Measurements from ENCODE around the gene NR2F1.

Gene NR2F1

DNA sequence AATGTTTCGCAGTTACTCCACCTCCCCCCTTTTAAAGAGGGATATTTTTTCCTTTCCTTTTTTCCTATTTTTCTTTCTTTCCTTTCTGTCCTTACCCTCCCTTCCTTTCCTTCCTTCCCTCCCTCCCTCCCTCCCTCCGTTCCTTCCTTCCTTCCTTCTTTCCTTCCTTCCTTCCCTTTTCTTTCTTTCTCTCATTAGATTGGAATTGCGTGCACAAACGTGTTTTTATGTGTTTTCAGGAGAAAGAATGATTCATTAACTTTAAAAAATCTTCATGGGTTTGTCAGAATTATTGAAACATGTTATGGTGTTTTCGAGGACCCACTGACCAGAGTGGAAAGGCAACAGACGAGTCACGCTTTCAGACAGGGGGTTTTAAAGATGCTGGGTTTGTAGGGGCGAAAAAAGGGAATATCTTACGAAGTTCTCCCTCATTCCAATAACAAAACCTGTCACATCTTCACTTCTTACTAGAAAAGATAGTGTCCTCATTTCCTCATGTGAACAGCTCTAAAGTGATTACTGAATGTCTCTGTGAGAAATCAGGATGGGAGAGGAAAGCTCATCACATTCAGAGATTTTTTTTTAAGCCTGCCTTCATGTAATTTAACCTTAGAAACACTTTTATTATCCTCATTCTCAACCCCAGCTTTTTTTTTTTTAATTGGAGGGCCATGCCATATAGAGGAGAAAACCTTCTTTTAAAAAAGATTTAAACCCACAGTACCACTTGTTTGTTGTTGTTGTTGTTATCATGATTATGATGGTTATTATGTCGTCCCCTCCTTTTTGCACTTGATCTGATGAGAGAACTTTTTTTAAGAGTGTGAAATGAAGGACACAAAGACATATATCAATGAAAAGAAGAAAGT is 21.9 kb downstream of the NR2F1 start:
- no peak for DNase-seq

DNA sequence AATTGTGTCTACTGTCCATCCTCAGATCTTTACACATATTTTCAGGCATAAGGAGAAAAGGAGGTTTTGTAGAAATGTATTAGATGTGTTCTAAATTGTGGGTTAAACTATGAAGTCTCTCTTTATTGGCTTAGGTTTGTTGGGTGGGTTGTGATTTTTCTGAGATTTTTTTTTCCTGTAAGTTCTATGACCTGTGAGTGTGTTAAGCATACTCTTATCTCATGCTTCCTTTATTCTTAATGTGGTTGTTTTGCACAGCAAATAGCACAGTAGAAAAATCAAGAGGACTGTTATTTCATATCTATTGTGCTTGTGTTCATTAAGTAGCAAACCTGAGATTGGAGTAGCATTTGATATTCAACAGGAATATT is 23.3 kb downstream of the NR2F1 start:
- DNase-seq: no peak

DNA sequence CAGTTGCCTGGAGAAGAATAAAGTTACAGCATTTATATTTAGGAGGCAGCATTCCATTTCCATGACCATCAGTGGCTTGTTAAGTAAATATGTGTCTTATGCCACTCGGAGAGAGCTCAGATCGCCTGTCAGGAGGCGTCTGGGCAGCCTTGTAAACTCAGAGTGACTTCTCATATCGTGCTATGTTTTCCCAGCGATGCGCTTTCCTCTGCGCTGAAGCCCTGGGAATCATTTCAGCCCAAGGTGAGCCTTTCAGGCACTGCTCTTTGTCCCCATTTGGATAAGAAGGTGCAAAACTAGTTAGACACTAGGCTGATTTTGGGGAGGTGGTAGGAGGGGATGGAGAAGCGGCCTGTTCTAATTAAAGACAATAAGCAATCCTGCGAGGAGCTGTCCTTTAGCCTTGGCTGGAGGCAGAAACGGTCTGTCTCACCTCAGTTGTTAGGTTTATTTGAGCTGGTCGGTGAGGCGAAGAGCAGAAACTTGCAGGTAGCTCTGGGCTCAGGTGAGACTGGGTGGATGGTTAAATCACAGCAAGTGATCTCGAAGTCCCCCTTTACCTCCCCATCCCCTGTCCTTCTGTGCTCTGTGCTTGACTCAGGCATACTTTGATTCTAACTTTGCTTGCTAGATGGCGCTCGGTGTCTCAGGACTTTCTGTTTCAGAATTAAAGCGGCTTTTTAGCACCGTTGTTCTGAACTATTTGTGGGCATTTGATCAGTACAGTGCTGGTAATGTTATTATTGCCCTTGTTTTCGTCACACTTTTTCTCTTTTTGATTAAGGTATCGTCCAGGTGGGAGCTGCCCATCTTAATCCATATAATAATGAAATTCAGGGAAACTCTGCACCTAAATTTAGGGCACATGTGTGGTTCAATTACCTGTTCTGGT is 24.6 kb downstream of the NR2F1 start:
- DNase-seq: no peak

DNA sequence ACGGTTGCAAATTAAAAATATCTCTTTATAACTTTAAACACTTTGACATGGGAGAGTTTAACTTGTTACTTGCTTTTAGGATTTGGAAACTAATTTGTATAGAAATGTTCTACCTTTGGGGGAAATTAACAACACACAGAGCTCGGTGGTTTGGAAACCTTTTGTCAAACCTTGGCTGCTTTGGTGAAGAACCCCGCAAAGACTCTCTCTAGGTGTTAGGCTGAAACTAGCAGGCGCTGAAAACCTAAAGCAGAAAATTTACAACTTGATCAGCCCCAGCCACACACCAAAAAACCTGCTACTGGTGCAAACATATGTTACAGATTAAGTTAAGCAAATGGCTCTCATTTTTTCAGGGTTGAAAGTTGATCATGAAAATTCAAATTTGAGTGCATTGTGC is 25.8 kb downstream of the NR2F1 start:
- DNase-seq: no peak

DNA sequence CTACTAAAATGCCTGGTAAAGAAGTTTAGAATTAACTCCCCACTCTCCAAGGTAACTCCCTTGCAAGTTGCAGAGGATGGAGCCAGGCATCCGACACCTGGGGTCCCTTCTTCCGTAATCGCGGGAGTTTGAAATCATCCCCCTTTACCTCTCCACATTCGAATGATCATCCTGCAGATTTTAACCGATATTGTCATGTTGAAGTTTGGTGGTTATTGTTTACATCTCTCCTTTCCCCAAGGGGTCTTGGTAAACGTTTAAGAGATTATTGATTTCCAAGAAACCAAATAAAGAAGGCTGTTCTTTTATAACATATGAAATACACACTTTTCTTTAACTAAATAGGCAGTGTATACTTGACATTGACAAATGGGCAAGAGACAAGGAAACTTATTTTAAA is 26.7 kb downstream of the NR2F1 start:
- DNase-seq: no peak

DNA sequence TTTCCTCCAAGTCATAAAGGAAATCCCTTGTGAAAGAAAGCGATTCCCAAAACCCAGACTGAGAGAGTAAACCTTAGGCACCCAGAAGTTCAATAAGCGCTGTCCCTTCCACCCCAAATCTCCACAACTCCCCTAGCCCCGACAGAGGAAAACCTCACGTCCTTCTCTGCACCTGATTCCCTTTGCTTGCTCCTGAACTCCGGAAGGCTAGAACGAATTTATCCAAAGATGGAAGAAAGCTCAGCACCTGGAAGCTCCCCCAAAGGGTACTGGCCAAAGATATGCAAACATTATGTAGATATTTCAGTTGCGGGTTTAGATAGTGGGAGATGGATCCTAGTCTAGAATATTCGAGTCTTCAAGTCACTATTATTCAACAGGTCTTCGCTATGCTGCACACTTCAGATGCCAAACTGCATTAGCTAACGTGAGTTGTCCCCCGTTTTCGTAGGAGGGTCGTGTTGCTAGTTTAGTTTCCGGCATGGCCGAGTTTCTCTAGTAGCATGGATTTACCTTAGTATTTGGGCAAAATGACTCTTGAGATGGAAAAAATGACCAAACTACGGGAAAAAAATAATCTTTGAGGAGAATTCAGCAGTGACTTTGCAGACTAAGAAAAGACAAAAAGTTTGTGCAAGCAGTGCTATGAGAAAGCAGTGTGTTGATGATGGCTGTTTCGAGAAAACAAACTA is 27.7 kb downstream of the NR2F1 start:
- no peak for DNase-seq

DNA sequence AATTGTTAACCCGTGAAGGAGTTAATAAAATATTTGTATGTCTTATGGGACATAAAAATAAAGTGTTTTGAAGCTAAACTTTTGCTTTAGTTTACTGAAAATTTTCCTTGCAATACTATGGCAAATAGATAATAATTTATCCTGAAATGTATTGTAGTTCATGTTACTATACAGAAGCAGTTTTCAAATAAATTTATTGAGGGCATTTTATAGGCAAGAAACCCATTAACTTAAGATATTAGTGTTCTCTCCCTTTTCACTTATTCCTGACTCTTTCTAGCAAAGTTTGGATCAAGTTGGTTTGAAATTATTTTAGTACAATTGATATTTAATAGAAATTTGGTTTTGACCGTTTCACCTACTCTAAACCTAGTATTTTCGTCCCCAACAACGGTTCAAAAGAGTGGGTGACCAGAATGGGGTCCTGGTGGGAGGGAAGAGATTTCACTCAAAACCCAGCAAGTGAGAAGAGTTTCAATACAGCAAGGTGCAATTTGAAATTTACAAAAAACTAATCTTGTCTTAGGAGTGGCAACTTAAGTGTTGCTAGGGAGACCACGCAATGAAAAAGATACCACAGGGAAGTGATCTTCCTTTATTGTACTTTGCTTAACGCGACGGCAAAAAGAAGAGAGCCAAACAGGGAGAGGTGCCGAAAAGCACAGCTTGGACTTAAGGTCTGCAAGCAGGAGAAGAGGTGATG is 28.4 kb downstream of the NR2F1 start:
- DNase-seq: no peak

DNA sequence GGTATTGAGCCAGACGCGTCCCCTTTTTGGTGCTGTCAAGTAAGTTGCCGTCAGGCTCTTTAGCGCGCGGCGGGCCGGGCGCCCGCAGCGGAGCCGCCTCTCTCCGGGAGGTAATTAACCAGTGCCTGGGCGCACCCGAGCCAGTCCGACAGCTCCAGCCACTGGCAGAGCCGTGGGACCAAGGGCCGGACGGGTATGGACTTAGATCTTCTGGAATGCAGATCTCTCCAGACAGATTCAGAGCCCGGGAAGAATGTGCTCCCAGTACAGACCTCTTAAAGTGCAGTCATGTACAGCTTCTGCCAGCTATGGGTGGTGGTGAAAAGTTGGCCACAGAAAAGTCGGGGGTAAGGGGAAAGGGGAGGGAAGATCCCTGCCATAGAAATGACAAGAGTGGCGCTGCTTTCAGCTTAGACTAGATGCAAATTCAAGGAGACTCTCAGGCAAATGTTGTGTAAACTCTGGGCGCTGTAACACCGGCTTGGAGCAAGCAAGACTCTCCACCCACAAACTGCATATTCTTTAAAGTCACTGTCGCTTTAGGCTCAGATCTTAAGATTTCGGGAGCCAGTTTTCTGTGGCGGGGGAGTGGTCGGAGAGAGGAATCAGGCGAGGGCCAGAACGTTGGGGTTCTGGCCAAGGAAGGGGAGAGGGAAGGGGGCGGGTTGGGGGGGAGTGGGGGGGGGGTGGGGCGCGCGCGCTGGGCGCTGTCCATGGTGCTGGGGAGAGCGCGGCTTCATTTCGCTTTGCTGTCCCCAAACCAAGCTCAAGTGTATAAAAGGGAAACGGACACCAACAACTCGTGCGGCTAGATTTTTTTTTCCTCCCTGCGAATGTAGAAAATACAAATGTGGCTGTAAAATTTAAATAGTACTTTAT is 29.2 kb downstream of the NR2F1 start:
- DNase-seq: no peak

DNA sequence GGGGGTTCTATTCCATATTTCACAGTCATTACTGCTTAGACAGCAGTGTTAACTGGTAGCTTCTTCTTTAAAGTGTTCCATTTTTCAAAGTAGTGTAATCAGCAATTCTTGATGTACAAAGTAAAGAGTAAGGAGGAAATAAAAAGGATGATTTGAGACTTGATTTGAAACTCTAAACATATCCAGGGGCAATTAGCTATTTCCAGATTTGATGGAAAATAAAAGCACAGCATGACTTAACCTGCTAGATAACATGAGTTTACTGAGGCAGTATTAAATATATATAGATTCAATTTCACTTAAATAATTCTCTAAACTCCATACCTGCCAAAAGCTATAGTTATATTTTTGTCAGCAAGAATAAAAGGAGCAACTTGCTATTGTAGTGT is 29.8 kb downstream of the NR2F1 start:
- no peak for DNase-seq

DNA sequence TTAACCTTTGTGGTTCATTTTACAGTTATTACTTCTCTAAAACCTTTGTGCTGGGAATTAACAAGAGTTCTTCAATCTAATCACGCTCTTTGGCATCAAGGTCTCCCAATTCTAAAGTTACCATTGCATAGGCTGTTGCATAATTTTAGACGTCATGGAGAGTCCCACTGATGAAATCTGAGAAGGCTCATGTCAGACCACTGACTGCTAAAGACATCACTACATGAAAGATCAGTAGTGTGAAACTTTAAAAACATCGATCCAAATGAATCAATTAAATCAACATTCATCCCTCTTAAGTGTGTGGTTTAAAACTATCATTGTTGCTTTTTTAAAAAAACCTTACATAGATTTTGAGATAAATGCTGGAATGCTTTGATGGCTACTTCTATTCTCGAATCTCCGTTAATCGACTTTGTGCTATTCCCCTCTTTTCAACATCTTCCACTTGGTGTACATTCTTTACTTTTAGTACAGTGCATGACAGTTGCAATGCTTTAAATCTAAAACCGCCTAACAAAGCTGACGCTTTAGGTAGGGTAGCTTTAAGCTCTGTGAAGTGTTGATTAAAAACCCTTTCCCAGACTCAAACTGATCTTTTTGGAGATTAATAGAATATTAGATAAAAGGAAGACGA is 33.6 kb downstream of the NR2F1 start:
- no peak for DNase-seq

DNA sequence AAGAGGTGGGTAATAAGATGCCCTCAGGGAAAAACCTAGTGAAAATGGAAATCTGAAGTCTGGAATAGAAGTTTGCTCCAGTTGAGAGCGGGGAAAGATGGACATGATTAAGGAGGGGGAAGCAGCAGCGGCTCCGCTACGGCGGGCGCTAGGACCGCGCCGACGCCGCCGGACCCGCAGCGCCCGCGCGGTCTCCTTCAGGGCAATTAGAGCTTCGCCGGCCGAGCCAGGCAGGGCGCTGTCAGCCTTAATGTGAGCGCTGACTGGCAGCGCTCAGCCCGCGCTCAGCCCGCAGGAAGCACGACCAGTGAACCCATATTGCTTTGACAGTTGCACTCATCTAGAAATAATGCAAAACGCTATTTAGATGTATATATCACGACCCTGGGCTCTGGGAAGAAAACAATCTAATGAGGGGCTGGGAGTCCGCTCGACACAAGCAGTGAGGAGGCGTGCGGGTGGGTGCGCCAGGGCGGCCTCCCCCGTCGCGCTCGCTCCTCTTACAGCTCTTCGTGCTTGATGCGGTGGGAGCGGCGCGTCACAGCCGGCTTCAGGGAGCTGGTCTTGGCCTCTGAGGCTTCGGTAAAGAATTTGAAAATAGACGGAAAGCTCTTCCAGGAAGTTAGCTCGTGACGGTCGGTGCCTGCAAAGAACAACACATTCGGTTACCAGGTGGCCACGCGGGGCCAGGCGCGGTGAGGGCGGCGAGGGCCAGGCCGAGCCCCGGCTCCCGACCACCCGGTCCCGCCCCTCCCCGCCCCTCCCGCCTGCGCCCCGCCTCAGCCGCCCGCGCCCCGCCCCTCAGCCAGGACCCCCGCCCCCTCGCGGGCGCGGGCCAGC is 37.7 kb downstream of the NR2F1 start:
- peak; percentile 56 for DNase-seq

DNA sequence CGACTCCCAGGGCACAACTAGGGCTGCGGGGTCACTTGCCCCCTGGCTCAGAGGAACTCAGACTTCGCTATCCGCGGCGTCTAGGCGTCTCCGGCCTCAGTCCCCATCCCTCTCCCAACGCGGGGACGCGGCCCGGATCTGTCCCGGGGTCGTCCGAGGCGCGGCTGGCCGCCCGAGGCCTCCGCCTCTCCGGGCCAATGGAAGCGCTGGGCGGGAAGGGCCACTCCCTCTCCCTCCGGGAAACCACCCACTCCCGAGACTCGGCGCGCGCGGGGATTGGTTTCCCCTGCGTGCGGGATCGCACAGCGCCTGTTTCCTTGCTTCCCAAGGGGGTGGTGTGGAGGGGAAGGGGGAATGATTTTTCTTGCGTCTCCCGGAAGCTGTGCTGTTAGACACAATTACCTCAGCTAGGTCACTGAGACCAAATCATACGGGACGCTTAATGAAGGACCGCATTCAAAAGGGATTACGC is 38.3 kb downstream of the NR2F1 start:
- DNase-seq: no peak

DNA sequence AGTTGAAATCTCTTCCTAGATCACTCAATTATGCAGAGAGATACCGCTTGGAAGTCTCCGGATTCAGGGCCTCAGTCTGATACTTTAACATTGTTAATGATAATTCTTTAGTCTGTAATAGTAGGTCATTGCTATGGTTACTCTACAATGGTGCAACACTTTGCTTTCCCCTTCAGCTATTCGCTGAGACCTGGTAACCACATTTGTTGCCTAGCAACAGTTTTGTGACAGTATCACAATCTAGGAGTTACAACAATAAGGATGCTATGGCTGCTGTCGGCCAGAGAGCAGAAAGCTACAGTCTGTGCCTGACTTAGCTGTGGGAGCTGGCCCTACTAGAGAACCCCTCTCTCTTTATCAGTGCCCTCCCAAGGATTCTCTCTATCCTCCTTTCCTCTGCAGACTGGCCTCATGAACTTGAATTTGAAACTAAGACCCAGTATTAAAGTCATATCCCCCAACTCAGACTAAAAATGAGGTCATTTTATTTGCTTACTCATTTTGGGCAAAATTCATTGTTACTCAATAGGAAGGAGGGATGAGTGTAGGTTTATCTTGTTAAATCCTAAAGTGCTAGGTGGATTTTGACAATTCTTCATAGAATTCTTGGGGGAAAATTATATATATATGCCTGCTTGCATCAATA is 39.3 kb downstream of the NR2F1 start:
- no peak for DNase-seq

DNA sequence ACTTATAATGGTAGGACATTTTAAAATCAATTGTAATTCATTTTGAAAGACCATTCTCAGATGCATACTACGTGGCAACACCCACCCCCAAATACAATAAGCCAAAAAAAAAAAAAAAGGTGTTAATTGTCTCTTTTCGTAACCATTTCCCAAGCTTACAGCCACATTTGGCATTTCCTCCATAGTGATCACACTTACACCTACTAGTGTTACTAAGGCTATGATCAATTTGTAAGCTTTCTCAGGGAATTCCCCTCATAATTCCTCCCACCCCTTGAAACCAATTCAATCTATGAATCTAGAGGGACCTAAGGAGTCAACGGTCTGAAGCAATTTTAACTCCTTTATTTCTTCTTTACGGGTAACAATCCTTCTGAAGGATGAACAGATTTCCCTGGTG is 40.1 kb downstream of the NR2F1 start:
- no peak for DNase-seq

DNA sequence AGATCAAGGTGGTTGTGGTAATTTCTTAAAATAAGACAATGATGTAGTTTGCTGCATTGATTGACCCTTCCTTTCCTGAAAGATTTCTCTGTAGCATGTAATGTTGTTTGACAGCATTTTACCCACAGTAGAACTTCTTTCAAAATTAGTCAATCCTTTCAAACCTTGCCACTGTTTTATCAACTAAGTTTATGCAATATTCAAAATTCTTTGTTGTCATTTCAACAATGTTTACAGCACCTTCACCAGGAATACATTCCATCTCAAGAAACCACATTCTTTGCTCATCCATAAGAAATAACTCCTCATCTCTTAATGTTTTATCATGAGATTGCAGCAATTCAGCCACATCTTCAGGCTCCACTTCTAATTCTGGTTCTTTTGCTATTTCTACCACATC is 43.8 kb downstream of the NR2F1 start:
- DNase-seq: no peak

DNA sequence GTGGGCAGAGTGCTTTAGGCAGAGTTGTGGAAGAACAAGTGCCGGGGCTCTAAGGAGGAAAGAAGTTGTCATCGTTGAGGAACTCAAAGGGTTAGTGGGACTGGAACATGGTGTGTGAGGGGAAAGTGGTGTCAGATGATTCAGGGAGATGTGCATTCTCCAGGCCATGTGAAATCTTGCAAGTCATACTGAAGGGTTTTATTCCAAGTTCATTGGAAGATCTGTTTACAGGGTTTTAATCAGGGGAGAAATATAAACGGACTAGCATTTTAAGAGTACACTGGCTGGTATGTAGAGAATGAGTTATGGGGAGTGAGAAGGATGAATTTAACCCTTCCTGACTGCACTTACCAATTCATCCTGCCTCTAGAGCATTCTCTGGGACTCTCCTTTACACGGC is 49.3 kb downstream of the NR2F1 start:
- no peak for DNase-seq

DNA sequence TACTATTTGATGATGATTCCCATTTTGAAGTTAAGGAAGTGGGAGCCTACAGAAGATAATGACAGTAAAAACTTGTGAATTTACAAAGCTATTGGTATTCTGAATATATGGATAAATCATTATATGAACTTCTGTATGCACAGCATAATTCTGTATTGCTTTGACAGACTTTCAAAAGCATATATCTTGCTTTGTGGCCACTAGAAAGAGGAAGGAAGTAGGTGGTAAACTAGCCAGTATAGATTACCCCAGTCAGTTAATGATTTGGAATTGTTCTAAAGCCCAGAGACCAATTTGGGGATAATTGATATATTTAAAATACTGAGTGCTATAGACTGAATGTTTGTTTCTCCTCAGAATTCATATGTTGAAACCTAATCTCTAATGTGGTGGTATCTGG is 53.0 kb downstream of the NR2F1 start:
- no peak for DNase-seq

DNA sequence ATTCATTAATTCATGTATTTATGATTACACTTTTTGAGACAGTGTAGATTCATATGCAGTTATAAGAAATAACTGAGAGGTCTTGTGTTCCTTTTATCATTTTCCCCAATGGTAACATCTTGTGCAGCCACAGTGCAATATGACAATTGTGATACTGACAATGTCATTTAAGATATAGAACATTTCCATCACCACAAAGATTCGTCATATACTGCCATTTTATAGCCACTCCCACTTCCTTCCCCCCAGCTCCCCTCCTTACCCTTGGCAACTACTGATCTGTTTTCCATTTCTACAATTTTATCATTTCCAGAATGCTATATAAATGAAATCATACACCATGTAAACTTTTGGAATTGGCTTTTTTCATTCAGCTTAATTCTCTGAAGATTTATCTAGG is 53.8 kb downstream of the NR2F1 start:
- no peak for DNase-seq

DNA sequence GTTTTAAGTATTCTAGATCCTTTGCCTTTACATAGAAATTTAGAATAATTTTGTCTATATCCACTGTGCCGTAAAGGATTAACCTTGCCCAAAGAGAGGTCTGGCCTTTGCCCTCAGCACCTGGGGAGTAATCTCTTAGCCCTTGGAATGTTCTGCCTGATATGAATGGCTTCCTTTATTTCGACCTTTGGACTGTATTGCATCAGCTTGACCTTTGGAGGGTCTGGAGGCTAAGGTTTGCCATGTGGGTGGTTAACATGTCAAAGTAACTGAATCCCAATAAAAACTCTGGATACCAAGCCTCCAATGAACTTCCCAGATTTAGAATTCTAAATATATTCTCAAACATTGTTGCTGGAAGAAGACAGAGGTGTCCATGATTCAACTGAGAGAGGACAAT is 54.7 kb downstream of the NR2F1 start:
- no peak for DNase-seq

DNA sequence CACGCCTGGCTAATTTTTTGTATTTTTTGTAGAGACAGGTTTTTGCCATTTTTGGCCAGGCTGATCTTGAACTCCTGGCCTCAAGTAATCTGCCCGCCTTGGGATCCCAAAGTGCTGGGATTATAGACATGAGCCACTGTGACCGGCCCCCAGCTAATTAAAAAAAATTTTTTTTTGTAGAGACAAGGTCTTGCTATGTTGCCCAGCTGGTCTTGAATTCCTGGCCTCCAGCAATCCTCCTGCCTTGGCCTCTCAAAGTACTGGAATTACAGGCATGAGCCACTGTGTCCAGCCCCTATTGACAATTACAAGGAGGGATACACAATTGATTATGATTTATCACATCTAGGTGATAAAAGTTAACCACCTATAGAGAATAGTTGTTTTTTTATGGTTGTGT is 59.5 kb downstream of the NR2F1 start:
- DNase-seq: no peak

Measured in stimulated activated CD4-positive, alpha-beta T cell treated with anti-CD3 and anti-CD28 coated beads, Interleukin-1b, Interleukin-23, amount 100 ng/mL, for 48 hours (primary cell).